ENCODE measurements around the gene KCNAB2. TPM values are rescaled to one million over a fixed set of nuclear protein-coding genes. Genes with fewer than 3 reads are reported as not detected.

The KCNAB2 gene
- total RNA-seq, 1 donor from 2014 or later: 8.8 TPM

DNA sequence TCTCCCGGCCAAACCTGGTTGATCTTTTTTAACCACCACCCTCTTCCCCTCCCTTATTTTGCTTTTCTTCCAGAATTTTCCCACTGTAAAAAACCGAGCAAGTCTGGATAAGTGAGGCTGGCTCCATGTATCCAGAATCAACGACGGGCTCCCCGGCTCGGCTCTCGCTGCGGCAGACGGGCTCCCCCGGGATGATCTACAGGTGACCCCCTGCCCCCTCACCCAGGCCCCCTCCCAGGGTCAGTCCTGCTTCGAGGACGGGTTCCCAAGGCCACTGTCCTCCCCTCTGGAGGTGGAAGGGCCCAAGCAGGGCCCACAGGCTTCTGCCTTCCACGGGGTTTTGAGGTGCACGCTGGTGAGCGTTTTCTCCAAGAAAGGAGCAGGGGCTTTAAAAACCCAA is 5.2 kb upstream of the KCNAB2 start:
- intact Hi-C loops (cut with DNase I): no loop called here
- TF ChIP-seq POLR2A (IDR thresholded peaks at IDR 0.05): no peak
- no peak for TF ChIP-seq POLR2AphosphoS5 (IDR thresholded peaks at IDR 0.05; ENCODE audit: insufficient read depth in 1 of 2, low read depth in 1 of 2)
- TF ChIP-seq, protein P1, sequence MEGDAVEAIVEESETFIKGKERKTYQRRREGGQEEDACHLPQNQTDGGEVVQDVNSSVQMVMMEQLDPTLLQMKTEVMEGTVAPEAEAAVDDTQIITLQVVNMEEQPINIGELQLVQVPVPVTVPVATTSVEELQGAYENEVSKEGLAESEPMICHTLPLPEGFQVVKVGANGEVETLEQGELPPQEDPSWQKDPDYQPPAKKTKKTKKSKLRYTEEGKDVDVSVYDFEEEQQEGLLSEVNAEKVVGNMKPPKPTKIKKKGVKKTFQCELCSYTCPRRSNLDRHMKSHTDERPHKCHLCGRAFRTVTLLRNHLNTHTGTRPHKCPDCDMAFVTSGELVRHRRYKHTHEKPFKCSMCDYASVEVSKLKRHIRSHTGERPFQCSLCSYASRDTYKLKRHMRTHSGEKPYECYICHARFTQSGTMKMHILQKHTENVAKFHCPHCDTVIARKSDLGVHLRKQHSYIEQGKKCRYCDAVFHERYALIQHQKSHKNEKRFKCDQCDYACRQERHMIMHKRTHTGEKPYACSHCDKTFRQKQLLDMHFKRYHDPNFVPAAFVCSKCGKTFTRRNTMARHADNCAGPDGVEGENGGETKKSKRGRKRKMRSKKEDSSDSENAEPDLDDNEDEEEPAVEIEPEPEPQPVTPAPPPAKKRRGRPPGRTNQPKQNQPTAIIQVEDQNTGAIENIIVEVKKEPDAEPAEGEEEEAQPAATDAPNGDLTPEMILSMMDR (IDR thresholded peaks at IDR 0.05): no peak
- no peak overlapping the region for H3K27ac ChIP-seq

GRCh38 chr1:6040861-6041415 is 4.8 kb upstream of the KCNAB2 start:
- intact Hi-C loops (cut with DNase I): no loop called here
- no peaks in the 10 kb centered on the region for H3K4me1 ChIP-seq

More for the DNA sequence above, 5.2 kb upstream of the KCNAB2 start:
- Histone ChIP-seq H3K36me3 (no peaks in the 10 kb centered on the region), H3K4me3 (no peak overlapping the region), H3K4me1 (no peaks in the 10 kb centered on the region), H3K9me3 (no peaks in the 10 kb centered on the region), H3K27me3 (no peaks in the 10 kb centered on the region)
- DNase-seq (ENCODE audit: extremely low spot score in 2 of 2): no peak

GRCh38 chr1:6041432-6042062 is 4.1 kb upstream of the KCNAB2 start:
- intact Hi-C loops (cut with DNase I): no loop called here

More at GRCh38 chr1:6040861-6041415, 4.8 kb upstream of the KCNAB2 start:
- H3K4me3 ChIP-seq: no peak overlapping the region
- no peaks in the 10 kb centered on the region for H3K9me3 ChIP-seq
- TF ChIP-seq POLR2AphosphoS5 (IDR thresholded peaks at IDR 0.05; ENCODE audit: insufficient read depth in 1 of 2, low read depth in 1 of 2) (no peak), POLR2A (IDR thresholded peaks at IDR 0.05) (no peak)
- TF ChIP-seq, protein P1 (IDR thresholded peaks at IDR 0.05): no peak
- no peak overlapping the region for H3K27ac ChIP-seq
- DNase-seq (ENCODE audit: extremely low spot score in 2 of 2): no peak
- no peaks in the 10 kb centered on the region for H3K36me3 ChIP-seq
- no peaks in the 10 kb centered on the region for H3K27me3 ChIP-seq

GRCh38 chr1:6043561-6043960 is 2.1 kb upstream of the KCNAB2 start:
- no peaks in the 10 kb centered on the region for H3K27me3 ChIP-seq
- TF ChIP-seq POLR2A (IDR thresholded peaks at IDR 0.05): no peak
- TF ChIP-seq, protein P1 (IDR thresholded peaks at IDR 0.05): no peak
- no peak for TF ChIP-seq POLR2AphosphoS5 (IDR thresholded peaks at IDR 0.05; ENCODE audit: insufficient read depth in 1 of 2, low read depth in 1 of 2)
- no peaks in the 10 kb centered on the region for H3K4me1 ChIP-seq
- no peak overlapping the region for H3K4me3 ChIP-seq
- H3K27ac ChIP-seq: no peak overlapping the region
- intact Hi-C loops (cut with DNase I): no loop called here
- no peaks in the 10 kb centered on the region for H3K36me3 ChIP-seq
- no peaks in the 10 kb centered on the region for H3K9me3 ChIP-seq
- no peak for DNase-seq (ENCODE audit: extremely low spot score in 2 of 2)

More at GRCh38 chr1:6041432-6042062, 4.1 kb upstream of the KCNAB2 start:
- no peak overlapping the region for H3K27ac ChIP-seq
- DNase-seq (ENCODE audit: extremely low spot score in 2 of 2): no peak
- H3K4me3 ChIP-seq: no peak overlapping the region
- no peaks in the 10 kb centered on the region for H3K27me3 ChIP-seq
- TF ChIP-seq POLR2A (IDR thresholded peaks at IDR 0.05): no peak
- TF ChIP-seq, protein P1 (IDR thresholded peaks at IDR 0.05): peak in 1 of 3 experiments; percentile 21
- H3K4me1 ChIP-seq: no peaks in the 10 kb centered on the region
- H3K9me3 ChIP-seq: no peaks in the 10 kb centered on the region
- no peaks in the 10 kb centered on the region for H3K36me3 ChIP-seq

DNA sequence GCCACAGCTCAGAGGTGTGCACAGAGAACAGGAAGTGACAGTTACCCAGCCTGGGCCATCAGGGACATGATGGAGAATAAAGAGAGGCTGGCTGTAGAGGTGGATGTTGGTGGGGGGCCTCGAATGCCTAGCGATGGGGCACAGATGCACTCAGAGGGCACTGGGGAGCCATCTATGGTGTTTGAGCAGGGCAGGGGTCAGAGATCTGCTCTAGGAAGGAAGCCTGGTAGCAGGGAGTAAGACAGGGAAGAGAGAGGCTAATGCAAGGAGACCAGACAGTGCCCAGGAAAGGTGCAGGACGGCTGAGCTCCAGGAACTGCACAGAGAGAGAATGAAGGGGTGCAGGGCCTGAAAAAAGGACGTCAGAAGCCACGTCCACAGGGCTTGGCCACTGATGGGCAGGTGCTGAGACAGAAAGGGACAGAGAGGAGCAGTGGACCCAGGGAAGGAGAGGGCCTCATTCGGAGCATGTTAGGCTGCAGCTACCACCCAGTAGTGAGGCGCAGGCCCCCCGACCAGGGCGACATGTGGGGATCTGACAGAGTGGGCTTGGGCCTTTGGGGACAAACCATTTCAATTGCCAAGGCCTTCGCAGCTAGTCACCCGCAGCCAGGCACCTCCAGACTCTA is 1.1 kb upstream of the KCNAB2 start:
- H3K27ac ChIP-seq: no peak overlapping the region
- intact Hi-C loops (cut with DNase I): no loop called here
- no peaks in the 10 kb centered on the region for H3K9me3 ChIP-seq
- H3K27me3 ChIP-seq: no peaks in the 10 kb centered on the region
- H3K4me1 ChIP-seq: no peaks in the 10 kb centered on the region
- H3K4me3 ChIP-seq: no peak overlapping the region
- no peaks in the 10 kb centered on the region for H3K36me3 ChIP-seq
- no peak for DNase-seq (ENCODE audit: extremely low spot score in 2 of 2)
- TF ChIP-seq, protein P1 (IDR thresholded peaks at IDR 0.05): no peak
- no peak for TF ChIP-seq POLR2A (IDR thresholded peaks at IDR 0.05)
- TF ChIP-seq POLR2AphosphoS5 (IDR thresholded peaks at IDR 0.05; ENCODE audit: insufficient read depth in 1 of 2, low read depth in 1 of 2): no peak
